ENCODE results near the gene KBTBD4.

The KBTBD4 gene

DNA sequence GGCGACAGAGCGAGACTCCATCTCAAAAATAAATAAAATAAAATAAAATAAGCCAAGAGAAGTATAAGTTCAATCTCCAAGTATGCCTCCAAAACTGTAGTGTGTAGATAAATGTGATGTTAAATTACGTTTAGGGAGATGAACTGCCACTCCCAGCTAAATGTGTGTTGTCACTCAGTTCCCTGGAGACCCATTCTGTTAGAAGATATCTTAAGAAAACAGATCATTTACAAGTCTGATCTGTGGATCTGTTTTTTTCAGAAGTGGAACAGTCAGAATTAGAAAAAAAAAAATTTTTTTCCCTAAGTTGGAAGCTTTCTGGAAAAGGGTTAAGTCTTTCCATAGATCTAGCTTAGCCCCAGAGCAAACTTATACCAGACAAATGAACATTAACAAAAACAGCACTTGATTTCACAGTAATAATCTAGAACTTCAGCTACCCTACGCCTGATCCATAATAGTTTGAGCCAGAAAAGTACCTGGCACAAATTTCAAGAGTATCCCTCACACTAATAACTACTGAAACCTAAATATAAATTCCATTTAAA lies 44.0 kb downstream of the KBTBD4 start:
- no peaks in the 10 kb centered on the region for H3K27me3 ChIP-seq (ENCODE audit: insufficient read depth, low read length)
- no peak overlapping the region for H3K4me3 ChIP-seq (ENCODE audit: low read depth, low read length, poor library complexity, severe bottlenecking)
- H3K9me2 ChIP-seq (ENCODE audit: low read depth, low read length) = no peaks in the 10 kb centered on the region
- H4K20me1 ChIP-seq (ENCODE audit: insufficient read depth, low read length) = peaks cover 7% of the 10 kb centered on the region; the same call in 1 of the 2 replicates
- peaks cover 16% of the 10 kb centered on the region; the same call in 1 of the 2 replicates for H3K36me3 ChIP-seq (ENCODE audit: insufficient read depth, low read length)
- no peaks in the 10 kb centered on the region for H3K9me3 ChIP-seq (ENCODE audit: low read length)
- H3K4me2 ChIP-seq (ENCODE audit: low read length) = no peak overlapping the region
- H3K9ac ChIP-seq (ENCODE audit: low read length) = no peak overlapping the region
- peaks cover 44% of the 10 kb centered on the region for H3K4me1 ChIP-seq (ENCODE audit: insufficient read depth, low read length, severe bottlenecking)
- no peak overlapping the region for H3K27ac ChIP-seq (ENCODE audit: low read depth, low read length, poor library complexity, severe bottlenecking)
- TF ChIP-seq, protein P1, sequence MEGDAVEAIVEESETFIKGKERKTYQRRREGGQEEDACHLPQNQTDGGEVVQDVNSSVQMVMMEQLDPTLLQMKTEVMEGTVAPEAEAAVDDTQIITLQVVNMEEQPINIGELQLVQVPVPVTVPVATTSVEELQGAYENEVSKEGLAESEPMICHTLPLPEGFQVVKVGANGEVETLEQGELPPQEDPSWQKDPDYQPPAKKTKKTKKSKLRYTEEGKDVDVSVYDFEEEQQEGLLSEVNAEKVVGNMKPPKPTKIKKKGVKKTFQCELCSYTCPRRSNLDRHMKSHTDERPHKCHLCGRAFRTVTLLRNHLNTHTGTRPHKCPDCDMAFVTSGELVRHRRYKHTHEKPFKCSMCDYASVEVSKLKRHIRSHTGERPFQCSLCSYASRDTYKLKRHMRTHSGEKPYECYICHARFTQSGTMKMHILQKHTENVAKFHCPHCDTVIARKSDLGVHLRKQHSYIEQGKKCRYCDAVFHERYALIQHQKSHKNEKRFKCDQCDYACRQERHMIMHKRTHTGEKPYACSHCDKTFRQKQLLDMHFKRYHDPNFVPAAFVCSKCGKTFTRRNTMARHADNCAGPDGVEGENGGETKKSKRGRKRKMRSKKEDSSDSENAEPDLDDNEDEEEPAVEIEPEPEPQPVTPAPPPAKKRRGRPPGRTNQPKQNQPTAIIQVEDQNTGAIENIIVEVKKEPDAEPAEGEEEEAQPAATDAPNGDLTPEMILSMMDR (IDR thresholded peaks at IDR 0.05; ENCODE audit: low read length) = no peak
- TF ChIP-seq EZH2 (IDR thresholded peaks at IDR 0.05; ENCODE audit: borderline replicate concordance, low read length) = no peak
- no peak overlapping the region for H2AFZ ChIP-seq (ENCODE audit: low read length)
- no peaks in the 10 kb centered on the region for H3F3A ChIP-seq (ENCODE audit: insufficient read depth, low read length)
- peaks cover 100% of the 10 kb centered on the region for H3K79me2 ChIP-seq (ENCODE audit: insufficient read depth, low read length)

DNA sequence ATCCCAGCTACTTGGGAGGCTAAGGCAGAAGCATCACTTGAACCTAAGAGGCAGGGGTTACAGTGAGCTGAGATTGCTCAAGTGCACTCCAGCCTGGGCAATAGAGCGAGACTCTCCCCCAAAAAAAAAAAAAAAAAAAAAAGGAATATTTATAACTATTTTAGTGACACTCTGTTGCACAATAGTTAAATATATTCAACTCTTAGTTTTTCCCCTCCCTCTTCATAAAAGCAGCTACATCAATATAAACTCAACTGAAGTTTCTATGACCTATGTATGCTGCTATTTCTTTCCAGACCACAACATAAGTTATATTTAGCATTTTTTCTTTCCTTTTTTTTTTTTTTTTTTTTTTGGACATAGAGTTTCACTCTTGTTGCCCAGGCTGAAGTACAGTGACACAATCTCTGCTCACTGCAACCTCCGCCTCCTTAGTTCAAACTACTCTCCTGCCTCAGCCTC lies 45.0 kb downstream of the KBTBD4 start:
- Histone ChIP-seq H3K79me2 (ENCODE audit: insufficient read depth, low read length) (peaks cover 100% of the 10 kb centered on the region), H3K27ac (ENCODE audit: low read depth, low read length, poor library complexity, severe bottlenecking) (no peak overlapping the region), H2AFZ (ENCODE audit: low read length) (no peak overlapping the region), H3K9me2 (ENCODE audit: low read depth, low read length) (no peaks in the 10 kb centered on the region), H3K4me2 (ENCODE audit: low read length) (no peak overlapping the region), H3K27me3 (ENCODE audit: insufficient read depth, low read length) (no peaks in the 10 kb centered on the region), H3F3A (ENCODE audit: insufficient read depth, low read length) (no peaks in the 10 kb centered on the region), H3K9me3 (ENCODE audit: low read length) (no peaks in the 10 kb centered on the region), H3K9ac (ENCODE audit: low read length) (no peak overlapping the region), H3K36me3 (ENCODE audit: insufficient read depth, low read length) (peaks cover 16% of the 10 kb centered on the region; the same call in 1 of the 2 replicates), H3K4me1 (ENCODE audit: insufficient read depth, low read length, severe bottlenecking) (peaks cover 34% of the 10 kb centered on the region), H3K4me3 (ENCODE audit: low read depth, low read length, poor library complexity, severe bottlenecking) (no peak overlapping the region), H4K20me1 (ENCODE audit: insufficient read depth, low read length) (peaks cover 7% of the 10 kb centered on the region; the same call in 1 of the 2 replicates)
- TF ChIP-seq, protein P1 (IDR thresholded peaks at IDR 0.05; ENCODE audit: low read length) = no peak
- no peak for TF ChIP-seq EZH2 (IDR thresholded peaks at IDR 0.05; ENCODE audit: borderline replicate concordance, low read length)

DNA sequence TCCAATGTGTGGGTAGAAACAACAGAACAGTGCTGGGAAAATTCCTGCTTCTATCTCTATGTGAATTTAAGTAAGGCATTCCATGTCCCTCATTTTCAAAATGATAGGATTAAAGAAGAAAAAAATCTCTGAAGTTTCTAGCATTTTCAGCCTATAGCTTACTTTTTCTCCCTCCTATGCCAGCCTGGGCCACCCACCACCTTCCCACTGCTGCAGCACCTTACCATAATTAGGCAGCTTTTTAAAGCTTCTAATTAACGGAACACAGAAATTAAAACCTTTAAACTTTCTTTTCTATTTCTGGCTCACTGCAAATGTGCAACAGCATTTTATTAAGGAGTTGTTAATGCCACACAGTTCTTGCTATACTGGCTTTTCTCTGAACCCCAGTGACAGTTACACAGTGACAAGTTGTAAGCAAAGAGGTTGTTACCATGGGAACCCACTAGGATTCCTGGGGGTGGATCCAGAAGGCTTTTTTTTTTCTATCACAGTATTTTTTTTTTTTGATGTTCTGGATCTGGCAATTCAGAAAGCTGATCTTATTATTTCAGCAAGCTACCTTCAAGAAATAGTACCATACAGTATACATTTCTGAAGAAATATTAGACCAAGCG lies 46.1 kb downstream of the KBTBD4 start:
- no peak overlapping the region for H3K4me3 ChIP-seq (ENCODE audit: low read depth, low read length, poor library complexity, severe bottlenecking)
- peaks cover 18% of the 10 kb centered on the region; the same call in 1 of the 2 replicates for H3K36me3 ChIP-seq (ENCODE audit: insufficient read depth, low read length)
- peaks cover 35% of the 10 kb centered on the region for H3K4me1 ChIP-seq (ENCODE audit: insufficient read depth, low read length, severe bottlenecking)
- no peaks in the 10 kb centered on the region for H3F3A ChIP-seq (ENCODE audit: insufficient read depth, low read length)
- H3K4me2 ChIP-seq (ENCODE audit: low read length) = no peak overlapping the region
- no peak overlapping the region for H2AFZ ChIP-seq (ENCODE audit: low read length)
- H3K9me2 ChIP-seq (ENCODE audit: low read depth, low read length) = no peaks in the 10 kb centered on the region
- TF ChIP-seq EZH2 (IDR thresholded peaks at IDR 0.05; ENCODE audit: borderline replicate concordance, low read length) = no peak
- TF ChIP-seq, protein P1 (IDR thresholded peaks at IDR 0.05; ENCODE audit: low read length) = no peak
- H3K79me2 ChIP-seq (ENCODE audit: insufficient read depth, low read length) = peaks cover 100% of the 10 kb centered on the region
- no peak overlapping the region for H3K27ac ChIP-seq (ENCODE audit: low read depth, low read length, poor library complexity, severe bottlenecking)
- no peaks in the 10 kb centered on the region for H3K27me3 ChIP-seq (ENCODE audit: insufficient read depth, low read length)
- peaks cover 7% of the 10 kb centered on the region; the same call in 1 of the 2 replicates for H4K20me1 ChIP-seq (ENCODE audit: insufficient read depth, low read length)
- no peak overlapping the region; the same call in 1 of the 2 replicates for H3K9ac ChIP-seq (ENCODE audit: low read length)
- H3K9me3 ChIP-seq (ENCODE audit: low read length) = no peaks in the 10 kb centered on the region

All from OCI-LY1 (cell line).